ENCODE measurements around the gene BRD2. TPM values are rescaled to one million over a fixed set of nuclear protein-coding genes. Genes with fewer than 3 reads are reported as not detected.

The BRD2 gene
- 63.4 TPM for total RNA-seq
- long read RNA-seq, full-length matches to known transcripts, result 10 of 33 reads
- long read RNA-seq, partial matches to known transcripts, result 18 of 33 reads
- long read RNA-seq, other reads (novel, unspliced or antisense), result 5 of 33 reads

GRCh38 chr6:32968093-32968866 lies at the start of gene BRD2:
TSS of gene BRD2 (plus strand) at chr6:32968594. CDS start at chr6:32972899, 4,305 bp downstream.
- H3K27me3 ChIP-seq (ENCODE audit: low read depth), result no peaks in the 10 kb centered on the region
- H3K36me3 ChIP-seq, result peaks cover 12% of the 10 kb centered on the region
- H3K9me3 ChIP-seq (replicated peaks), result no peaks in the 10 kb centered on the region
- peak within 1 kb of the TSS; percentile 100 for H3K27ac ChIP-seq (replicated peaks)
- peaks cover 59% of the 10 kb centered on the region for H3K4me1 ChIP-seq
- intact Hi-C loops (cut with micrococcal nuclease), result no loop called here
- TF ChIP-seq, protein P1, sequence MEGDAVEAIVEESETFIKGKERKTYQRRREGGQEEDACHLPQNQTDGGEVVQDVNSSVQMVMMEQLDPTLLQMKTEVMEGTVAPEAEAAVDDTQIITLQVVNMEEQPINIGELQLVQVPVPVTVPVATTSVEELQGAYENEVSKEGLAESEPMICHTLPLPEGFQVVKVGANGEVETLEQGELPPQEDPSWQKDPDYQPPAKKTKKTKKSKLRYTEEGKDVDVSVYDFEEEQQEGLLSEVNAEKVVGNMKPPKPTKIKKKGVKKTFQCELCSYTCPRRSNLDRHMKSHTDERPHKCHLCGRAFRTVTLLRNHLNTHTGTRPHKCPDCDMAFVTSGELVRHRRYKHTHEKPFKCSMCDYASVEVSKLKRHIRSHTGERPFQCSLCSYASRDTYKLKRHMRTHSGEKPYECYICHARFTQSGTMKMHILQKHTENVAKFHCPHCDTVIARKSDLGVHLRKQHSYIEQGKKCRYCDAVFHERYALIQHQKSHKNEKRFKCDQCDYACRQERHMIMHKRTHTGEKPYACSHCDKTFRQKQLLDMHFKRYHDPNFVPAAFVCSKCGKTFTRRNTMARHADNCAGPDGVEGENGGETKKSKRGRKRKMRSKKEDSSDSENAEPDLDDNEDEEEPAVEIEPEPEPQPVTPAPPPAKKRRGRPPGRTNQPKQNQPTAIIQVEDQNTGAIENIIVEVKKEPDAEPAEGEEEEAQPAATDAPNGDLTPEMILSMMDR (IDR thresholded peaks at IDR 0.05; ENCODE audit: borderline replicate concordance), result no peak
- peak; percentile 96 for DNase-seq
- H3K4me3 ChIP-seq, result peak within 1 kb of the TSS; percentile 100

- Histone ChIP-seq H3K9me3 (replicated peaks) (no peaks in the 10 kb centered on the region), H3K27me3 (ENCODE audit: low read depth) (peaks cover 38% of the 10 kb centered on the region), H3K4me3 (no peak overlapping the region), H3K36me3 (no peaks in the 10 kb centered on the region), H3K4me1 (no peaks in the 10 kb centered on the region), H3K27ac (replicated peaks) (no peak overlapping the region)
- intact Hi-C loops (cut with micrococcal nuclease), result no loop called here
- no peak for DNase-seq
- TF ChIP-seq, protein P1 (IDR thresholded peaks at IDR 0.05; ENCODE audit: borderline replicate concordance), result no peak
Observed at GRCh38 chr6:32920715-32921114, 47.7 kb upstream of the BRD2 start.

- peaks cover 38% of the 10 kb centered on the region for H3K27me3 ChIP-seq (ENCODE audit: low read depth)
- no peak overlapping the region for H3K27ac ChIP-seq (replicated peaks)
- intact Hi-C loops (cut with micrococcal nuclease), result no loop called here
- no peaks in the 10 kb centered on the region for H3K9me3 ChIP-seq (replicated peaks)
- DNase-seq, result no peak
- H3K4me3 ChIP-seq, result no peak overlapping the region
- no peaks in the 10 kb centered on the region for H3K4me1 ChIP-seq
- H3K36me3 ChIP-seq, result no peaks in the 10 kb centered on the region
- TF ChIP-seq, protein P1 (IDR thresholded peaks at IDR 0.05; ENCODE audit: borderline replicate concordance), result no peak
Observed at GRCh38 chr6:32922083-32922482, 46.3 kb upstream of the BRD2 start.

GRCh38 chr6:32931211-32931610 lies 37.2 kb upstream of the BRD2 start:
- Histone ChIP-seq H3K27me3 (ENCODE audit: low read depth) (no peaks in the 10 kb centered on the region), H3K27ac (replicated peaks) (no peak overlapping the region), H3K9me3 (replicated peaks) (no peaks in the 10 kb centered on the region), H3K36me3 (no peaks in the 10 kb centered on the region), H3K4me3 (no peak overlapping the region), H3K4me1 (no peaks in the 10 kb centered on the region)
- no peak for DNase-seq
- TF ChIP-seq, protein P1 (IDR thresholded peaks at IDR 0.05; ENCODE audit: borderline replicate concordance), result no peak
- intact Hi-C loops (cut with micrococcal nuclease), result loop anchor here (5.0 kb wide), 1 partner anchor 56 kb away; no protein-coding TSS in a partner anchor

GRCh38 chr6:32932132-32932868 lies 36.1 kb upstream of the BRD2 start:
- Histone ChIP-seq H3K4me1 (no peaks in the 10 kb centered on the region), H3K27me3 (ENCODE audit: low read depth) (no peaks in the 10 kb centered on the region), H3K9me3 (replicated peaks) (no peaks in the 10 kb centered on the region), H3K27ac (replicated peaks) (no peak overlapping the region), H3K4me3 (no peak overlapping the region), H3K36me3 (no peaks in the 10 kb centered on the region)
- DNase-seq, result no peak
- TF ChIP-seq, protein P1 (IDR thresholded peaks at IDR 0.05; ENCODE audit: borderline replicate concordance), result no peak
- intact Hi-C loops (cut with micrococcal nuclease), result loop anchor here (5.0 kb wide), 1 partner anchor 55 kb away; no protein-coding TSS in a partner anchor
